ENCODE data around the gene PTPRR. TPM values are rescaled to one million over a fixed set of nuclear protein-coding genes. Genes with fewer than 3 reads are reported as not detected.

PTPRR gene
- total RNA-seq, 2 experiments from 2014 or later: not detected

DNA sequence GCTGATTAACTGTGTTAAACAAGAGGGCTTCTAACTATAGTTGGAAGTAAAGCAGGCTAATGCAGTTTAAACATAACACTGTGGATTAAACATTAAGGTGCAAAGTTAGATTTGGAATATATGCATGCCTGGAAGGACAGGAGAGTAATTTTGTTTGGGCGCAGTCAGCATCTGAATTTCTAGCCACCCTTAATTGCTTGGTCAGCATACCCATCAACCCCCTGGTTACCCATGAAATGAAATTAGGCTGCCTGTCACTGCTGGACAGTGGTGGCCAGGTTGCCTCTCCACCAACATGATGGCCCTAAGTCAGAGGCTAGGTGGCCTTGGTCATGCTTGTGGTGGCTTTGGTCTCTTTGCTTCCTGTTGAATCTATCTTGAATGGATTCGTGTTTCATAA, 253.3 kb downstream of the PTPRR start:
- Histone ChIP-seq H3K9me3 (ENCODE audit: low read length) (no peaks in the 10 kb centered on the region), H2AFZ (ENCODE audit: low read length) (no peak overlapping the region), H3K79me2 (ENCODE audit: insufficient read depth, low read depth, low read length) (no peaks in the 10 kb centered on the region), H3K4me3 (ENCODE audit: low read depth, low read length, poor library complexity, severe bottlenecking) (no peak overlapping the region), H3K36me3 (ENCODE audit: insufficient read depth, low read length) (no peaks in the 10 kb centered on the region), H4K20me1 (ENCODE audit: insufficient read depth, low read length) (no peaks in the 10 kb centered on the region), H3K4me1 (ENCODE audit: insufficient read depth, low read length, poor library complexity, severe bottlenecking) (no peaks in the 10 kb centered on the region), H3K4me2 (ENCODE audit: low read length) (no peak overlapping the region), H3K9me2 (ENCODE audit: insufficient read depth, low read length) (no peaks in the 10 kb centered on the region), H3K27ac (ENCODE audit: low read depth, low read length, poor library complexity, severe bottlenecking) (no peak overlapping the region)
- CTCF ChIA-PET (ENCODE audit: unreplicated experiment): no interaction called here
- BruUV-seq (replicated peaks): no TSS peak
- DNase-seq (ENCODE audit: low spot score): no peak
- POLR2A ChIA-PET: no interaction called here
- intact Hi-C loops (cut with micrococcal nuclease; ENCODE audit: unreplicated experiment): no loop called here
- no peak for TF ChIP-seq EZH2phosphoT487 (IDR thresholded peaks at IDR 0.05; ENCODE audit: borderline replicate concordance, low read depth, low read length)

DNA sequence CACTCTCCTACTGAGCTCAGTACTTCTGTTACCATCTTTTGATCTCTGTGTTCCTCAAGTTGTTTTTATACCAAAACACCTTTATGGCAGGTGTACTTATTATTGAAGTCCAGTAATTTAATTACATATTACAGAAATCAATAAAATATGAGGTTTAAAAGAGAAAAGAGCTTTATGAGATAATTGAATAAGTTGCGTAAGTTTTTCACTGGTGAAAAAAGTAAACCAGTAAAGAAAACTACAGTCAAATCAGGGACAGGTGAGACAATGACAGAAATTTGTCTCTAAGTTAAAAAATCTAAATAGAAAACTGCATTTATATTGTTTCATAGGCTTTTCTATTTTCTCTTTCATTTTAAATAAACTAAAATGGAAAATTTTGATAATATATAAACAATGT, 254.2 kb downstream of the PTPRR start:
- no peaks in the 10 kb centered on the region for H3K9me3 ChIP-seq (ENCODE audit: low read length)
- no peaks in the 10 kb centered on the region for H3K9me2 ChIP-seq (ENCODE audit: insufficient read depth, low read length)
- no peak overlapping the region for H3K27ac ChIP-seq (ENCODE audit: low read depth, low read length, poor library complexity, severe bottlenecking)
- CTCF ChIA-PET (ENCODE audit: unreplicated experiment): no interaction called here
- no peaks in the 10 kb centered on the region for H3K79me2 ChIP-seq (ENCODE audit: insufficient read depth, low read depth, low read length)
- intact Hi-C loops (cut with micrococcal nuclease; ENCODE audit: unreplicated experiment): no loop called here
- no peak overlapping the region for H3K4me2 ChIP-seq (ENCODE audit: low read length)
- H4K20me1 ChIP-seq (ENCODE audit: insufficient read depth, low read length): no peaks in the 10 kb centered on the region
- H3K4me1 ChIP-seq (ENCODE audit: insufficient read depth, low read length, poor library complexity, severe bottlenecking): no peaks in the 10 kb centered on the region
- H3K4me3 ChIP-seq (ENCODE audit: low read depth, low read length, poor library complexity, severe bottlenecking): no peak overlapping the region
- H3K36me3 ChIP-seq (ENCODE audit: insufficient read depth, low read length): no peaks in the 10 kb centered on the region
- H2AFZ ChIP-seq (ENCODE audit: low read length): no peak overlapping the region
- DNase-seq (ENCODE audit: low spot score): no peak
- TF ChIP-seq EZH2phosphoT487 (IDR thresholded peaks at IDR 0.05; ENCODE audit: borderline replicate concordance, low read depth, low read length): no peak
- TF ChIP-seq, protein P1, sequence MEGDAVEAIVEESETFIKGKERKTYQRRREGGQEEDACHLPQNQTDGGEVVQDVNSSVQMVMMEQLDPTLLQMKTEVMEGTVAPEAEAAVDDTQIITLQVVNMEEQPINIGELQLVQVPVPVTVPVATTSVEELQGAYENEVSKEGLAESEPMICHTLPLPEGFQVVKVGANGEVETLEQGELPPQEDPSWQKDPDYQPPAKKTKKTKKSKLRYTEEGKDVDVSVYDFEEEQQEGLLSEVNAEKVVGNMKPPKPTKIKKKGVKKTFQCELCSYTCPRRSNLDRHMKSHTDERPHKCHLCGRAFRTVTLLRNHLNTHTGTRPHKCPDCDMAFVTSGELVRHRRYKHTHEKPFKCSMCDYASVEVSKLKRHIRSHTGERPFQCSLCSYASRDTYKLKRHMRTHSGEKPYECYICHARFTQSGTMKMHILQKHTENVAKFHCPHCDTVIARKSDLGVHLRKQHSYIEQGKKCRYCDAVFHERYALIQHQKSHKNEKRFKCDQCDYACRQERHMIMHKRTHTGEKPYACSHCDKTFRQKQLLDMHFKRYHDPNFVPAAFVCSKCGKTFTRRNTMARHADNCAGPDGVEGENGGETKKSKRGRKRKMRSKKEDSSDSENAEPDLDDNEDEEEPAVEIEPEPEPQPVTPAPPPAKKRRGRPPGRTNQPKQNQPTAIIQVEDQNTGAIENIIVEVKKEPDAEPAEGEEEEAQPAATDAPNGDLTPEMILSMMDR (conservative IDR thresholded peaks at IDR 0.05; ENCODE audit: low read length): no peak
- no TSS peak for BruUV-seq (replicated peaks)
- POLR2A ChIA-PET: interaction anchor here (0.7 kb wide), 1 partner anchor 15 kb away, joined by 3 read pairs; no protein-coding TSS in a partner anchor

DNA sequence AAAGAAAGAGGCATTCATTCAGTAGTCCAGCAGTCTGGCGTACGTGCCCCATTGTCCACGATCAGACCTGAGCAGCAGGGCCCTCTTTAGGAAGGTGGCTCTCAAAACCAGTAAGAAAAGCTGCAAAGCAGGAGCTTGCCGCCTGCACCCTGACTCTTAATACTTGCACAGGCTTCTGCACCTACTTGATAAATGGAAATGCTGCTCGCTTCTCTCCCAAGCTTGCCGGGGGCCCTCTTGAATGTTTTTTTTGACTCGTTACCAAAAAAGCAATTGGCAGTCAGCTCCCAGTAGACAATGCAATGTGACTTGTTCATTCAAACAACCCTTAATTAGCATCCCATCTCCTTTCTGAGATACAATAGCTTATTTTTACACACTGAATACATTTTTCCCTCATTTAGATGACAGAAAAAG, 256.1 kb downstream of the PTPRR start:
- intact Hi-C loops (cut with micrococcal nuclease; ENCODE audit: unreplicated experiment): no loop called here
- Histone ChIP-seq H3K9me2 (ENCODE audit: insufficient read depth, low read length) (no peaks in the 10 kb centered on the region), H2AFZ (ENCODE audit: low read length) (no peak overlapping the region), H4K20me1 (ENCODE audit: insufficient read depth, low read length) (no peaks in the 10 kb centered on the region), H3K79me2 (ENCODE audit: insufficient read depth, low read depth, low read length) (no peaks in the 10 kb centered on the region), H3K36me3 (ENCODE audit: insufficient read depth, low read length) (no peaks in the 10 kb centered on the region), H3K4me2 (ENCODE audit: low read length) (no peak overlapping the region), H3K4me1 (ENCODE audit: insufficient read depth, low read length, poor library complexity, severe bottlenecking) (no peaks in the 10 kb centered on the region), H3K9me3 (ENCODE audit: low read length) (no peaks in the 10 kb centered on the region), H3K27ac (ENCODE audit: low read depth, low read length, poor library complexity, severe bottlenecking) (no peak overlapping the region), H3K4me3 (ENCODE audit: low read depth, low read length, poor library complexity, severe bottlenecking) (no peak overlapping the region)
- no TSS peak for BruUV-seq (replicated peaks)
- no peak for TF ChIP-seq EZH2phosphoT487 (IDR thresholded peaks at IDR 0.05; ENCODE audit: borderline replicate concordance, low read depth, low read length)
- TF ChIP-seq, protein P1 (conservative IDR thresholded peaks at IDR 0.05; ENCODE audit: low read length): no peak
- CTCF ChIA-PET (ENCODE audit: unreplicated experiment): no interaction called here
- DNase-seq (ENCODE audit: low spot score): no peak
- POLR2A ChIA-PET: interaction anchor here (1.3 kb wide), 1 partner anchor 16 kb away, joined by 3 read pairs; no protein-coding TSS in a partner anchor
